OCI-LY3 (cell line): Measurements from ENCODE around the gene GJD3.

Experiments used
- H2AFZ ChIP-seq: fragments of 200-600, 300-600 bp; shearing (Covaris generic); 2 replicates; pipeline ENCODE4 v1.6.0; 2014; ENCODE audit warnings: antibody characterized with exemption, low read depth, low read length
- H3K27ac ChIP-seq: fragments of 200-600, 300-600 bp; sonication (generic); 2 replicates; pipeline ENCODE4 v1.5.1; 2014; ENCODE audit warnings: mild to moderate bottlenecking, low read length, moderate library complexity, mixed read lengths
- H3K27me3 ChIP-seq: fragments of 200-600, 300-600 bp; sonication (generic); 2 replicates; pipeline ENCODE4 v1.6.1; 2014; ENCODE audit warnings: low read depth, low read length, mixed read lengths
- H3K36me3 ChIP-seq: fragments of 200-600, 300-600 bp; sonication (generic); replicated peaks from 2 replicates; pipeline ENCODE3; 2014; ENCODE audit warnings: low read depth, low read length, mixed read lengths
- H3K4me1 ChIP-seq: fragments of 300-600, 200-600 bp; sonication (generic); 2 replicates; pipeline ENCODE4 v1.6.1; 2014; ENCODE audit warnings: low read length, mixed read lengths
- H3K4me2 ChIP-seq: fragments of 200-600, 300-600 bp; sonication (generic); 2 replicates; pipeline ENCODE4 v1.6.1; 2014; ENCODE audit warnings: low read length, mixed read lengths
- H3K4me3 ChIP-seq: fragments of 300-600, 200-600 bp; sonication (generic); 2 replicates; pipeline ENCODE4 v1.5.1; 2014; ENCODE audit warnings: antibody characterized with exemption, mild to moderate bottlenecking, low read length, moderate library complexity
- H3K79me2 ChIP-seq: fragments of 300-600, 200-600 bp; shearing (Covaris generic); 2 replicates; pipeline ENCODE4 v1.6.1; 2014; ENCODE audit warnings: mild to moderate bottlenecking, low read length, mixed read lengths
- H3K9ac ChIP-seq: fragments of 300-600, 200-600 bp; shearing (Covaris generic); 2 replicates; pipeline ENCODE4 v1.6.0; 2014; ENCODE audit warnings: mild to moderate bottlenecking, low read length, moderate library complexity
- H3K9me3 ChIP-seq: fragments of 200-600, 300-600 bp; shearing (Covaris generic); 2 replicates; pipeline ENCODE4 v1.6.1; 2014; ENCODE audit warnings: low read length, mixed read lengths; ENCODE audit not compliant: insufficient read depth
- H4K20me1 ChIP-seq: fragments of 200-600, 300-600 bp; sonication (generic); 2 replicates; pipeline ENCODE4 v1.6.1; 2016; ENCODE audit warnings: low read length, mixed read lengths; ENCODE audit not compliant: insufficient read depth
- CTCF ChIP-seq: fragments of 200-600, 300-600 bp; sonication (generic); IDR thresholded peaks from 2 replicates; pipeline ENCODE4 v1.5.1; 2014; ENCODE audit warnings: antibody characterized with exemption, low read length, low read depth
- EZH2phosphoT487 ChIP-seq: fragments of 200-600 bp; shearing (Covaris generic); IDR thresholded peaks from 2 replicates; pipeline ENCODE4 v1.6.1; 2018; ENCODE audit warnings: antibody characterized with exemption, mixed run types, low read depth

Gene GJD3

GRCh38 chr17:40344421-40345160, 19.9 kb downstream of the GJD3 start:
- H3K27ac ChIP-seq: no peak overlapping the region

GRCh38 chr17:40343219-40344119, 21.1 kb downstream of the GJD3 start:
- H3K4me2 ChIP-seq: no peak overlapping the region
- H4K20me1 ChIP-seq: peaks cover 90% of the 10 kb centered on the region
- no peak for TF ChIP-seq CTCF
- TF ChIP-seq EZH2phosphoT487: no peak
- H3K79me2 ChIP-seq: peaks cover 38% of the 10 kb centered on the region
- H3K27ac ChIP-seq: no peak overlapping the region
- peaks cover 7% of the 10 kb centered on the region for H3K36me3 ChIP-seq
- no peaks in the 10 kb centered on the region for H3K9me3 ChIP-seq
- H3K9ac ChIP-seq: no peak overlapping the region
- no peak overlapping the region for H2AFZ ChIP-seq
- H3K4me1 ChIP-seq: peaks cover 13% of the 10 kb centered on the region; the same call in 1 of the 2 replicates
- no peaks in the 10 kb centered on the region for H3K27me3 ChIP-seq
- no peak overlapping the region for H3K4me3 ChIP-seq

More at GRCh38 chr17:40344421-40345160, 19.9 kb downstream of the GJD3 start:
- Histone ChIP-seq H3K36me3 (peaks cover 7% of the 10 kb centered on the region), H2AFZ (no peak overlapping the region), H3K4me3 (no peak overlapping the region), H3K27me3 (no peaks in the 10 kb centered on the region), H3K9me3 (no peaks in the 10 kb centered on the region), H3K4me1 (peaks cover 13% of the 10 kb centered on the region; the same call in 1 of the 2 replicates), H3K79me2 (peaks cover 38% of the 10 kb centered on the region), H3K4me2 (no peak overlapping the region), H3K9ac (no peak overlapping the region), H4K20me1 (peaks cover 95% of the 10 kb centered on the region)
- TF ChIP-seq CTCF (no peak), EZH2phosphoT487 (no peak)

- Histone ChIP-seq H3K27me3 (no peaks in the 10 kb centered on the region), H3K79me2 (peaks cover 35% of the 10 kb centered on the region), H3K27ac (no peak overlapping the region), H2AFZ (no peak overlapping the region), H3K4me3 (no peak overlapping the region), H4K20me1 (peaks cover 90% of the 10 kb centered on the region), H3K36me3 (peaks cover 10% of the 10 kb centered on the region), H3K4me2 (no peak overlapping the region), H3K4me1 (peaks cover 20% of the 10 kb centered on the region), H3K9me3 (no peaks in the 10 kb centered on the region), H3K9ac (no peak overlapping the region)
- TF ChIP-seq CTCF (no peak), EZH2phosphoT487 (no peak)
Observed at GRCh38 chr17:40342504-40343218, 21.9 kb downstream of the GJD3 start.
